Measurements from ENCODE around the gene OGFOD3.

The OGFOD3 gene

GRCh38 chr17:82403662-82404660 is 14.4 kb downstream of the OGFOD3 start:
- no peak for DNase-seq

DNA sequence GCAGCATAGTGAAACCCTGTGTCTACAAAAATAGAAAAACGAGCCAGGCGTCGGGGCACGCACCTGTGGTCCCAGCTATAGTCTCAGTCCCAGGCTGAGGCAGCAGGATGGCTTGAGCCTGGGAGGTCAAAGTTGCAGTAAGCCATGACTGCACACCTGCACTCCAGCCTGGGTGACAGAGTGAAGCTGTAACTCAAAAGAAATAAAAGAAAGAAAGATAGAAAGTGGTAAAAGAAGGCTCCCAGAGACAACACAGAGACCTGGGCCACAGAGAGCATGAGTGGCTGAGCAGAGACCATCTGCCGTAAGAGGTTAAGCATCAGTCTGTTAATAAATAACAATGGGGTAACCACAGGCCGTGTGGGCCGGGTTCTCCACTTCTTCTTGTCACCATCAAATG is 15.5 kb downstream of the OGFOD3 start:
- DNase-seq, result no peak

DNA sequence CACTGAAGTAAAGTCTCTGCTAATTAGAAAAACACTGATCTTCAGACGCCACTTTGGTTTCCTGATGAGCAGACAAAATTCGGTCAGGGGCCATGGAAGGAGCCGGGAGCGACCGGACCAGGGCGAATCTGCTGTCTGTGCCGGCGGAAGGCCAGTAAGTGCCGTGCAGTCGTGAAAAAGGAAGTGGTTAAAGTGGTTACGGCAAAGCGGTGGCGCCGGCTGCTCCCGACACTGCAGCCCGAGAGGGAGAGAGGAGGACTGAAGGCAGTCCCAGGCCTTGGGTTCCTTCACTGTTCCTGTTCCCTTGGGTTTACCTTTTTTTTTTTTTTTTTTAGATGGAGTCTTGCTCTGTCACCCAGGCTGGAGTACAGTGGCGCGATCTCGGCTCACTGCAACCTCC is 17.6 kb downstream of the OGFOD3 start:
- DNase-seq, result peak in 2 of 4 experiments; percentile 20 to 25

DNA sequence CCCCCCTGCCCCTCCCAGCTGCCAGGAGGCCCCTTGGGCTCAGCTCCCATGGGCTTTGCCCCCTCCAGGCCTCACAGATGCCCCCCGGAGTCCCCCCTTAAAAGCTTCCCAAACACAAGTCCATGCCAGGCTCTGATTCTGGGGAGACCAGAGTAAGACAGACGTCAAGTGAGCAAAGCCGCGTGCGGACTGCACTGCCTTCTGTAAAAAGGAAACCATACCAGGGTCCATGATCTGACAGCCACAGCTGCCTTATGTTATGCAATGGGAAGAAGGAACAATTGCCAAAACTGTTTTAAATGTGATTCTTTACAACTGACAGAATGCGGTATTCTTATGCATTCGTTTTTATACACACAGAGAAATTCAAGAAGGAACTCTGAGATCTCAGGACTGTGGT is 18.2 kb downstream of the OGFOD3 start:
- DNase-seq, result no peak

DNA sequence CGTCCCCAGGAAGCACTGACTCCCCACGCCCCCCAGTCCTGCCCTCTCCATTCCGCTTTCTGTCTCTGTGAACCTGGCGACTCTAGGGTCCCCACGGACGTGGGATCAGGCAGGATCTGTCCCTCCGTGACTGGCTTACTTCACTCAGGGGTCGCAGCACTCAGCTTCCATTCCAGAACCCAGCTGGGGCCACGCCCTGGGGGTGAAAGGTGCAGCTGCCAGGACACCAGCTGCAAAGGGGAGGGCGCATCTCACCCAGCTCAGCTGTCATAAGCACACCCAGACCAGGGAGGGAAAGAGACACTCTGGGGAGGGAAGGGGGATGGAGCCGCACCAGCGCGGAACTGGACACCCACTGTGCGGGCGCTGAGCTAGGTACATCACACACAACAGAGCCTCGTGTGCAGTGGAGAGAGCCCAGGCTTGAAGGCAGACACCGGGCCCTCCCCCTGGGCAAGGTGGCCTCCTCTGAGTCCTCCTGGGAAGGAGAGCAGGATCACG is 18.7 kb downstream of the OGFOD3 start:
- no peak for DNase-seq

GRCh38 chr17:82399041-82399441 is 19.3 kb downstream of the OGFOD3 start:
- no peak for DNase-seq

DNA sequence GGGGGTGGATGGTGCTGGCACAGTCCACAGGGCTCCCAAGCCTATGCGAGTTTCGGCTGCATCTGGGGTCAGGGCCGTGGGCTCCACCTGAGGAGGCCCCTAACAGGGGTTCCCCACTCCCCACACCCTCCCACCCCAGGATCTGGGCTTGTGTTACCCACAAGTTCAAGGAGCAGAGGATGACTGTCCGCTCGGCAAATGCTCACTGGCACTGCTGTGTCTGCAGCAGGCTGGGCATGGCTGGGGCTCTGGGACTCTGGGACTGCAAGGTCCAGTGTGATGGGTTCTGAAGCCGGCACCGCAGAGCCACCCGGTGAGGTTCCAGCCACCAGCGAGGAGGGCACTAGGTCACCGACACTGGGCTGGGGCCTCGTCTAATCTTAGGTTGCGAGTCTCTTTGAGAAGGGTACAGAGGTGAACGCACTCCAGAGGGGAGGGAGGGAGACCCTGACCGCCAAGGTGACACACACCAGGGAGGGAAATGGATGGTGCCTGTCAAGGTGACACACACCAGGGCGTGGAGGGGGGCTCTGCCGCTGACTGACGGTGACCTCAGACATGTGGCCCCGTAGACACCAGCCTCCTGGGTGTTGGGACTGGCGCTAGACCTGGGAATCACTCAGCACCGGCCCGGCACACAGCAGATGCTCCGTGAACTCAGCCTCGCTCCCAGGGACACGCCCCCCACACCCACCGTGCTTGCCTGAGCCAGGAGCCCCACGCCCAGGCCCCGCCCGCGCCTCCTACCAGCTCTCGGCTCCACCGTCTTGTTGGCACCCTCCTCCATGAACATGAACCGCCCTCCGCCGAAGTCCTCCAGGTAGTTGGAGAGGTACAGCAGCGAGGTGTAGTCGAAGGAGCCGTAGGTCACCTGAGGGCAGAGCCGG is 20.7 kb downstream of the OGFOD3 start:
- no peak for DNase-seq

DNA sequence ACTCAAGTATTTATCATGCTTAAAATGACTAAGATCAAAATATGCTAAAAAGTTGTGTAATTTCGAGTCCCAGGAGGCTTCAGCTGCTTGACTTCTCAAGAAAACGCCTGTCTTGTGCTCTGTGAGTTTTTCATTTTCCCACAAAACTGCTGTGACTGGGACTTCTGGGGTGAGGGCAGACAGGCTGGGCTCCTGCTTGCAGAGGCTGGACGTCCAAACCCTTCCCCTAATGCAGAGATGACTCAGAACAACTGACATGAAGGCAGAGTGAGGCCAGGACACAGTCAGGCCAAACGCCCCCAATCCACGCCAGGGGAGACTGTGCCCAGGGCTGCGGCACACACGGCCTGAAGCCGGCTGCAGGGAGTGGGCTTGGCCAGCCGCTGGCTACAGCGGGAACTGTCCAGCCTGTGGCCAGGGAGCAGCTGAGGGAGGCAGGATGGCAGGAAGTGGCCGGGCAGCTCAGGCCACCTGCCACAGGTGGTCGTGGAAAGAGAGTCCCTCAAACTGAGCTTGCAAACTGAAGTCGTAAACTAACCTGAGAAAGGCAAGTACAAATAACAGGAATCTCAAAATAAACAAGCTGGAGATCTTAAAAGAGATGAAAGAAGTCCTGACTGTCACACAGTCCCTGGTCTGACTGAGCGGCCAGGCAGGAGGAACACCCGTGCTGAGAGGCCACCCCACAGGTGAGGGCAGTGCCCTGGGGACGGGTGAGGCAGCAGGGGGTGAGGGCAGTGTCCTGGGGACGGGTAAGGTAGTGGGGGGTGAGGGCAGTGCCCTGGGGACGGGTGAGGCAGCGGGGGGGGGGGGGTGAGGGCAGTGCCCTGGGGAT is 21.6 kb downstream of the OGFOD3 start:
- DNase-seq, result no peak

GRCh38 chr17:82394278-82394677 is 24.1 kb downstream of the OGFOD3 start:
- no peak for DNase-seq

DNA sequence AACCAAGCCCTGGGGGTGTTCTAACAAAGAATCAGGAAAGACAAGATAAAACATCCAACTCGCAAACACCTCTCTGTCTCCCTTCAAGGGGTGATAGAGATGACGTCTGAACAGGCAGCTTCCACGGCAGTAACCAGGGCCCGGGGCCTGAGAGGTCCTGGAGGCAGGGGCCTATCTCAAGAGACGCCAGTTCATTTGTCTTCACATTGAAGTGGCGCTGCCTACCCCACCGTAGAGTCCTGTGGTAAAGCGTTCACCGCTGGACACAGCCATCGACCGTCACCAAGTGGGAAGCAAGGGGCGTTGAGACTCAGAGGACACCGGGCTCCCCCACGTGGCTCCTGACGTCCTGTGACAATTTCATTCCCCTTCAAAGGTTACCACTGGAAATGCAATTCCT is 25.4 kb downstream of the OGFOD3 start:
- no peak for DNase-seq

GRCh38 chr17:82392209-82392920 is 26.0 kb downstream of the OGFOD3 start:
- DNase-seq, result no peak

GRCh38 chr17:82391496-82392066 is 26.8 kb downstream of the OGFOD3 start:
- no peak for DNase-seq

- no peak for DNase-seq
These were observed 27.4 kb downstream of the OGFOD3 start for GRCh38 chr17:82390860-82391435.

DNA sequence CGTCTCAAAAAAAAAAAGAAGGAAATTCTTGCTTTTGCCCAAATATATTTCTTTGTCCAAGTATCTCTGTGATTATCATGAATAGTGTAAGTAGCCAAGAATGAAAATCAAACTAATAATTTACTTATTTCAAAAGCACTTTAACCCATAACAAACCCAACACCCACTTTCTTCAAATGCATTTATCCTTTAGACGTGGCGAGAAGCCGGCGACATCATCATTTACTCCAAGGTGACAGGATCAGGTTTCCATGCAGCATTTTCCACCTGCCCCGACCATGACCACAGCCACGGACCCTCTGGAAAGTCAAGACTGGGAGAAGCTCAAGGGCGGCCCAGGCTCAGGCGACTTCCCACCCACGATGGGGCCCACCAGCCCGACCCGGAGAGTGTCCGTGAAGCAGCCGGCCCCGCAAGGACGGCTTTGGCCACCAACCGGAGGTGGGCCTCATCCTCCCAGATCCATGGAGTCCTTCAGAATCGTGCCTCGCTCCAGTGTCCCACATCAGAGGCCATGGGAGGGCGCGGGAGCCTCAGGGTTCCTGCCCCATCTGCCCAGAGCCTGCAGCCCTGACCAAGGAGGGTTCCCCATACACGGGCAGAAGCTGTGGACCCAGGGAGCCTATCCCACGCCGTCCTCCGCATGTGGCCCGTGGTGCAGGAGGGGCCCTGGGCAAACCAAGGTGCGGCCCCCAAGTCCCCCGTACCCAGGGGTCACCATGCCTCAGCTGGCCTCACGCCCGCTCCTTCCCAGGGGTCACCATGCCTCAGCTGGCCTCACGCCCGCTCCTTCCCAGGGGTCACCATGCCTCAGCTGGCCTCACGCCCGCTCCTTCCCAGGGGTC is 28.1 kb downstream of the OGFOD3 start:
- DNase-seq, result no peak

GRCh38 chr17:82389379-82389778 is 29.0 kb downstream of the OGFOD3 start:
- no peak for DNase-seq

DNA sequence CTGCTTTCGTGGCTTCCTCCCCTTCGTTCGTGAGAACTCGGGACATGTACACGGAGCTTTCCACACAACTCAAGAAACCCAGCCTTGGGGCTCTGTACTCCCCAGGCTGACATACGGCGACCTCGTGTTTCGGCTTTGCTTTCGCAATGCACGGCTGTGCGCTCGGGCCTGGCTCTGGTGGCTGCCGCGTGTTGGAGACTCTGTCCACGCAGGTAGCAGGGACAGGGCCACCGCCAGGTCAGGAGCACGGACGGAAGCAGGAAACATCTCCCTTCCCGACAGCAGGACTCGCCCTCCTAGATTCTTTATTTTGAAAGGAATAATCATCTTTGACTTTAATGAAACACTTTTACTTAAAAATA is 29.5 kb downstream of the OGFOD3 start:
- no peak for DNase-seq

GRCh38 chr17:82388223-82388921 is 30.0 kb downstream of the OGFOD3 start:
- DNase-seq, result no peak

GRCh38 chr17:82387705-82388106 is 30.7 kb downstream of the OGFOD3 start:
- DNase-seq, result no peak

- no peak for DNase-seq
These were observed 31.3 kb downstream of the OGFOD3 start for GRCh38 chr17:82386881-82387704.
